22Rv1 (cell line): ENCODE measurements around the gene ZBTB25.

ENCODE experiments used
- ZFX ChIP-seq: fragments of 450-650 bp; IDR thresholded peaks from 2 replicates; pipeline ENCODE4 v1.6.1; 2017; ENCODE audit warnings: antibody characterized with exemption, borderline replicate concordance
- TF ChIP-seq, protein P1 (sequence below): fragments of 450-650 bp; IDR thresholded peaks from 2 replicates; pipeline ENCODE4 v1.5.1; 2017; ENCODE audit warnings: mild to moderate bottlenecking

DNA sequence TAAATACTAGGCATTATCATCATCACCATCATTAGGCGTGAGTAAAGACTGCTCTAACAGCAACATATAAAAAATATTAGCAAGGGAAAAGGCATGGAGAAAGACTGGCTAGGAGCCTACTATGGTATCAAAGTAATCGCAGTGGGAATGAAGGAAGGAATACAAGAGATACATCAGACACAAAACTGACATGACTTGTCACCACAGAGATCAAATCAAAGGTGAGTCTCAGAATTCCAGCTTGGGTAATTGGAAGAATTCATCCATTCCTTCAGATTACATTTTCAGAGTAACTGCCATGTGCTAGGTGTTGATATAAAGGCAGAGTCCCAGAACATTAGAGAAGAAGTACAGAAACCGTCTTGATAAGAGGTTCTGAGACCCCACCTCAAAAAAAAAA is 10.2 kb downstream of the ZBTB25 start:
- TF ChIP-seq, protein P1, sequence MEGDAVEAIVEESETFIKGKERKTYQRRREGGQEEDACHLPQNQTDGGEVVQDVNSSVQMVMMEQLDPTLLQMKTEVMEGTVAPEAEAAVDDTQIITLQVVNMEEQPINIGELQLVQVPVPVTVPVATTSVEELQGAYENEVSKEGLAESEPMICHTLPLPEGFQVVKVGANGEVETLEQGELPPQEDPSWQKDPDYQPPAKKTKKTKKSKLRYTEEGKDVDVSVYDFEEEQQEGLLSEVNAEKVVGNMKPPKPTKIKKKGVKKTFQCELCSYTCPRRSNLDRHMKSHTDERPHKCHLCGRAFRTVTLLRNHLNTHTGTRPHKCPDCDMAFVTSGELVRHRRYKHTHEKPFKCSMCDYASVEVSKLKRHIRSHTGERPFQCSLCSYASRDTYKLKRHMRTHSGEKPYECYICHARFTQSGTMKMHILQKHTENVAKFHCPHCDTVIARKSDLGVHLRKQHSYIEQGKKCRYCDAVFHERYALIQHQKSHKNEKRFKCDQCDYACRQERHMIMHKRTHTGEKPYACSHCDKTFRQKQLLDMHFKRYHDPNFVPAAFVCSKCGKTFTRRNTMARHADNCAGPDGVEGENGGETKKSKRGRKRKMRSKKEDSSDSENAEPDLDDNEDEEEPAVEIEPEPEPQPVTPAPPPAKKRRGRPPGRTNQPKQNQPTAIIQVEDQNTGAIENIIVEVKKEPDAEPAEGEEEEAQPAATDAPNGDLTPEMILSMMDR = no peak
- no peak for TF ChIP-seq ZFX
